Peyer's patch (tissue), 4 donors: ENCODE measurements around the gene OR6V1.

Experiments used
- POLR2A ChIP-seq, 2 donors: fragments of 450-650 bp; IDR thresholded peaks; one replicate each; pipeline ENCODE4 v1.5.1; 2017; ENCODE audit warnings: antibody characterized with exemption in 2 of 2, mild to moderate bottlenecking in 2 of 2, moderate library complexity in 2 of 2
- TF ChIP-seq, protein P1 (sequence below), 6 experiments: fragments of 450-650 bp in 4 of 6; fragments of 200-600 bp in 2 of 6; sonication (generic) in 1 of 6; IDR thresholded peaks; one replicate each; pipeline ENCODE4 v1.5.1; 2017 to 2019; ENCODE audit warnings: antibody characterized with exemption in 6 of 6, mild to moderate bottlenecking in 3 of 6, moderate library complexity in 1 of 6

GRCh38 chr7:143049362-143049761 is 2.8 kb upstream of the OR6V1 start:
- TF ChIP-seq POLR2A (IDR thresholded peaks at IDR 0.05) = no peak
- TF ChIP-seq, protein P1, sequence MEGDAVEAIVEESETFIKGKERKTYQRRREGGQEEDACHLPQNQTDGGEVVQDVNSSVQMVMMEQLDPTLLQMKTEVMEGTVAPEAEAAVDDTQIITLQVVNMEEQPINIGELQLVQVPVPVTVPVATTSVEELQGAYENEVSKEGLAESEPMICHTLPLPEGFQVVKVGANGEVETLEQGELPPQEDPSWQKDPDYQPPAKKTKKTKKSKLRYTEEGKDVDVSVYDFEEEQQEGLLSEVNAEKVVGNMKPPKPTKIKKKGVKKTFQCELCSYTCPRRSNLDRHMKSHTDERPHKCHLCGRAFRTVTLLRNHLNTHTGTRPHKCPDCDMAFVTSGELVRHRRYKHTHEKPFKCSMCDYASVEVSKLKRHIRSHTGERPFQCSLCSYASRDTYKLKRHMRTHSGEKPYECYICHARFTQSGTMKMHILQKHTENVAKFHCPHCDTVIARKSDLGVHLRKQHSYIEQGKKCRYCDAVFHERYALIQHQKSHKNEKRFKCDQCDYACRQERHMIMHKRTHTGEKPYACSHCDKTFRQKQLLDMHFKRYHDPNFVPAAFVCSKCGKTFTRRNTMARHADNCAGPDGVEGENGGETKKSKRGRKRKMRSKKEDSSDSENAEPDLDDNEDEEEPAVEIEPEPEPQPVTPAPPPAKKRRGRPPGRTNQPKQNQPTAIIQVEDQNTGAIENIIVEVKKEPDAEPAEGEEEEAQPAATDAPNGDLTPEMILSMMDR (IDR thresholded peaks at IDR 0.05) = no peak
